Suprapubic skin (tissue), 4 donors: ENCODE measurements around the gene CEMIP2.

Experiments used
- EP300 ChIP-seq: sonication (generic); formaldehyde crosslinking; IDR thresholded peaks from one replicate; pipeline ENCODE4 v1.6.1; 2017; ENCODE audit warnings: antibody characterized with exemption
- POLR2A ChIP-seq, 2 donors: fragments of 450-650 bp; IDR thresholded peaks; one replicate each; pipeline ENCODE4 v1.6.1; 2017; ENCODE audit warnings: antibody characterized with exemption in 2 of 2, mild to moderate bottlenecking in 2 of 2, moderate library complexity in 2 of 2
- POLR2AphosphoS5 ChIP-seq, 3 donors: sonication (generic); formaldehyde crosslinking; IDR thresholded peaks; one replicate each; pipeline ENCODE4 v1.6.1; 2017; ENCODE audit warnings: antibody characterized with exemption in 3 of 3

DNA sequence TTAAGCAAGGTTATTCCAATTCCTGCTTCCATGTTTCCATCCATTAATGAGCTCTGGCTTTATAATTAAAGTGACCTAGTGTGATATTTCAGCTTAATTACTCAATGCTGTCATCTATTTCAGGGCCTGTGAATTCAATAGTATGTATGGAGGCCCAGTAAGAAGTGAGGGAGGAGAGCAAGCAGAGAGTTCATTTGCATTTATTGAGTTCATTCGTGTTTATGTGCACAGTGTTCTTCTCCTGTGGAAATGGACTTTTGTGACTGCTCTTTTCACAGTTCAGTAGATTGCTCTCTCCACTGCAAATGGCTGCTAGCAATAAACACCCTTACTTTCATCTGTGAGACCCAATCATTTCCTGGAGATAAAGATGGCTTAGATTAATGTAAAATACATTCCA is 130.9 kb downstream of the CEMIP2 start:
- TF ChIP-seq EP300 (no peak), POLR2A (IDR thresholded peaks at IDR 0.05) (no peak), POLR2AphosphoS5 (IDR thresholded peaks at IDR 0.05) (no peak)
